Type B pancreatic cell (in vitro differentiated cells): ENCODE measurements around the gene PLPP6. TPM values are rescaled to one million over a fixed set of nuclear protein-coding genes. Genes with fewer than 3 reads are reported as not detected.
"Not testable (repeated sequence)": the region's sequence is repeated elsewhere in the genome, so short reads cannot be mapped to it uniquely, and the experiment has no call there.

Experiments
- DNase-seq: peaks from one replicate; pipeline ENCODE4 v3.0.0; 2021; ENCODE audit warnings: mixed read lengths; ENCODE audit not compliant: unreplicated experiment; ENCODE audit errors: extremely low spot score
- H3K27ac Mint-ChIP-seq: 2 replicates; pipeline ENCODE4 v1.8.0; 2021; ENCODE audit warnings: mild to moderate bottlenecking, mixed read lengths
- H3K27me3 Mint-ChIP-seq: 2 replicates; pipeline ENCODE4 v1.8.0; 2021; ENCODE audit warnings: mixed read lengths
- H3K36me3 Mint-ChIP-seq: 2 replicates; pipeline ENCODE4 v1.8.0; 2021; ENCODE audit warnings: mixed read lengths
- H3K4me1 Mint-ChIP-seq: one replicate; pipeline ENCODE4 v1.8.0; 2021; ENCODE audit warnings: mixed read lengths; ENCODE audit not compliant: unreplicated experiment
- H3K4me3 Mint-ChIP-seq: 2 replicates; pipeline ENCODE4 v1.8.0; 2021; ENCODE audit warnings: mild to moderate bottlenecking, mixed read lengths
- H3K9me3 Mint-ChIP-seq: 2 replicates; pipeline ENCODE4 v1.8.0; 2021; ENCODE audit warnings: mixed read lengths
- total RNA-seq: library from RNA; stranded (reverse); gene quantifications from 2 replicates; pipeline ENCODE4 v1.2.1, GENCODE V29; 2021; ENCODE audit warnings: low replicate concordance
- TF ChIP-seq, protein P1 (sequence below): fragments of 200-600 bp; sonication (generic); conservative IDR thresholded peaks from 2 replicates; pipeline ENCODE4 v1.5.0; 2021; ENCODE audit warnings: antibody characterized with exemption, mild to moderate bottlenecking

PLPP6 gene
- total RNA-seq, 1 donor from 2014 or later, result 12.2 TPM

DNA sequence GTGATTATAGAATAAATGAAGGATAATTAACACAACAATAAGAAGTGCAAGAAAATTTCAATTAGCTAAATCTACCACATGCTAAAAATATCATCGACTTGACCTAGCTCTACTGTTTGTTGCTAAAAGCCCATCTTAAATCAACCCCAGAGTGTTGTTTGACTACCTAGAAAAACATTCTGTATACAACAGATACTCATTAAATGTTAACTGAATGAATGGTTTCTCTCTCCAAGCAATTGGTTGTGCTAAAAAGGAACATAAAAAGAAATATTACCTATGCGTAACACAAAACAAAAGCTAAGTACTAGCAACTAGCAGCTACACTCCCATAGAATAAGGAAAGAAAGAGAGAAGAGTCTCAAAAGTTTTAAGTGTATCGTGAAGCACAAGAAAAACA is 5.5 kb upstream of the PLPP6 start:
- no peaks in the 10 kb centered on the region for H3K36me3 Mint-ChIP-seq
- no peaks in the 10 kb centered on the region for H3K27me3 Mint-ChIP-seq
- no peaks in the 10 kb centered on the region for H3K9me3 Mint-ChIP-seq
- no peak overlapping the region for H3K4me3 Mint-ChIP-seq
- no peak for DNase-seq
- TF ChIP-seq, protein P1, sequence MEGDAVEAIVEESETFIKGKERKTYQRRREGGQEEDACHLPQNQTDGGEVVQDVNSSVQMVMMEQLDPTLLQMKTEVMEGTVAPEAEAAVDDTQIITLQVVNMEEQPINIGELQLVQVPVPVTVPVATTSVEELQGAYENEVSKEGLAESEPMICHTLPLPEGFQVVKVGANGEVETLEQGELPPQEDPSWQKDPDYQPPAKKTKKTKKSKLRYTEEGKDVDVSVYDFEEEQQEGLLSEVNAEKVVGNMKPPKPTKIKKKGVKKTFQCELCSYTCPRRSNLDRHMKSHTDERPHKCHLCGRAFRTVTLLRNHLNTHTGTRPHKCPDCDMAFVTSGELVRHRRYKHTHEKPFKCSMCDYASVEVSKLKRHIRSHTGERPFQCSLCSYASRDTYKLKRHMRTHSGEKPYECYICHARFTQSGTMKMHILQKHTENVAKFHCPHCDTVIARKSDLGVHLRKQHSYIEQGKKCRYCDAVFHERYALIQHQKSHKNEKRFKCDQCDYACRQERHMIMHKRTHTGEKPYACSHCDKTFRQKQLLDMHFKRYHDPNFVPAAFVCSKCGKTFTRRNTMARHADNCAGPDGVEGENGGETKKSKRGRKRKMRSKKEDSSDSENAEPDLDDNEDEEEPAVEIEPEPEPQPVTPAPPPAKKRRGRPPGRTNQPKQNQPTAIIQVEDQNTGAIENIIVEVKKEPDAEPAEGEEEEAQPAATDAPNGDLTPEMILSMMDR, result no peak
- no peaks in the 10 kb centered on the region for H3K4me1 Mint-ChIP-seq
- no peak overlapping the region for H3K27ac Mint-ChIP-seq

- H3K4me1 Mint-ChIP-seq, result peaks cover 6% of the 10 kb centered on the region
- peaks cover 3% of the 10 kb centered on the region for H3K27me3 Mint-ChIP-seq
- no peaks in the 10 kb centered on the region for H3K36me3 Mint-ChIP-seq
- no peak overlapping the region for H3K4me3 Mint-ChIP-seq
- no peaks in the 10 kb centered on the region for H3K9me3 Mint-ChIP-seq
- no peak for DNase-seq
- TF ChIP-seq, protein P1, result no peak
- H3K27ac Mint-ChIP-seq, result no peak overlapping the region
These were observed 4.5 kb upstream of the PLPP6 start for GRCh38 chr9:4657426-4658159.

GRCh38 chr9:4660665-4661064 is 1.4 kb upstream of the PLPP6 start:
- DNase-seq, H3K4me3 Mint-ChIP-seq, H3K9me3 Mint-ChIP-seq, H3K27me3 Mint-ChIP-seq, H3K27ac Mint-ChIP-seq, H3K36me3 Mint-ChIP-seq: not testable (repeated sequence)
- H3K4me1 Mint-ChIP-seq, result peaks cover 25% of the 10 kb centered on the region

DNA sequence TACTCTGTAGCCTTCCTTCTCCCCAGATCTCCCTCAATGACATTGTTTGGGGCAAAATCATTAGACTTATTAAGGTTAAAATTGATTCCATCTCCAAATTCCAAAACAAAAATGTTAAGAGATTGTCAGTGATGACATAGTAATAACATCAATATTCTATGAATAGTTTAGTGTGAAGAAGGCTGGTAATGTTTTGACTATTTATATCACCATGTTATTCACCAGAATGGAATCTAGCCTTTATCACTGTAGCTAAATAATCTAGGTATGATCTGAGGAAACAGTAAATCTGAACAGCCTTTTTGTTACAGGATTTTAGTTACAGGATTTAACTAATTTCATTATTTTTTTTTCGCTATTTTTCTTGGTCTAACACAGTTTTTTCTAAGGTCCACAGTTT is 929 bp upstream of the PLPP6 start:
- no peaks in the 10 kb centered on the region for H3K9me3 Mint-ChIP-seq
- H3K36me3 Mint-ChIP-seq, result no peaks in the 10 kb centered on the region
- H3K27me3 Mint-ChIP-seq, result peaks cover 3% of the 10 kb centered on the region
- H3K27ac Mint-ChIP-seq, result no peak overlapping the region
- peak overlapping the region; percentile 90 for H3K4me3 Mint-ChIP-seq
- DNase-seq, result no peak
- TF ChIP-seq, protein P1, result no peak
- peaks cover 30% of the 10 kb centered on the region for H3K4me1 Mint-ChIP-seq

DNA sequence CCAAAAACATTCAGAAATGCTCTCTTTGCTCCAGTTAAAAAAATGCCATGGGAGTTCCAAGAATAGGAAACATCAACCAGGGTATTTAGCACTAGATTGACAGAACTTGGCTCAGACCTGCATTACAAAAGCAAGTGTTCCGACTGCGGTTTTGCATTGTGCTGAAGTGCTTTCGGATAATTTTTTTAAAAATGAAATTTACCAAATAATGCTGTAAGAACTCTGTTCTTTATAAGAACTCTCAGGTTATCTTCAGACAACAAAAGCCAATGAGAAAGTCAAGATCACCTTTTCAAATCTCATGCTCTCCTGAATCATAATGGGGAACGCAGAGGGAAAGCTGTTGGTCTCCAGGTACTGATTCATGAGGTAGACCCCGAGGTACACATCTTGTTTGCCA is 483 bp upstream of the PLPP6 start:
- no peak for DNase-seq
- H3K27me3 Mint-ChIP-seq, result peaks cover 3% of the 10 kb centered on the region
- no peaks in the 10 kb centered on the region for H3K36me3 Mint-ChIP-seq
- H3K9me3 Mint-ChIP-seq, result no peaks in the 10 kb centered on the region
- H3K4me1 Mint-ChIP-seq, result peaks cover 34% of the 10 kb centered on the region
- H3K27ac Mint-ChIP-seq, result peak overlapping the region; percentile 77
- TF ChIP-seq, protein P1, result no peak
- H3K4me3 Mint-ChIP-seq, result peak overlapping the region; percentile 90

DNA sequence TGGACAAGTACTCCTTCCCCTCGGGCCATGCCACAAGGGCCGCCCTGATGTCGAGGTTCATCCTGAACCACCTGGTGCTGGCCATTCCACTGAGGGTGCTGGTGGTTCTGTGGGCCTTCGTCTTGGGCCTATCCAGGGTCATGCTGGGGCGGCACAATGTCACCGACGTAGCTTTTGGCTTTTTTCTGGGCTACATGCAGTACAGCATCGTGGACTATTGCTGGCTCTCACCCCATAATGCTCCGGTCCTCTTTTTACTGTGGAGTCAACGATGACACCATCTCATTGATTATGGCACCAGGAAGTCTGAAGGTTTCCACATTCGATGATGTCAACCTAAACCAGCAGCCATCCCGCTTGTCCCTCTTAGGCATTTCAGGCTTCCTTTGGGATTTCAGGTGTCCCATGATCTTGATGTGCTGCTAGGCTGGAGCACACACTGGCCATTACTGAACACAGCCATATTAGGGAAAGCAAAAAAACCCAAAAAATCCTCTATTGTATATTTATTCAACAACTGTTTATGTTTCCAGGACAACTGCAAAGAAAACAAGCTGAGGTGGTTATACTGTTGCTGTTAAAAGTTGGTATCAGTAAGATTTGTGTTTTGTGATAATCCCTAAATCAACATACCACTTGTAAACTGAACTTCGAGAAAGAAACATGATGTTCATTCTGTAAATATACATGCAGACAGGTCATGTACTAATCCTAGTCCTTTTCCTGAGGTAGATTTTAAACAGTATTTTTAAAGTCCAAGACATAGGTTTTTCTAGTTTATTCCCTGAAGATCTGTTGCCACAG is 1.1 kb downstream of the PLPP6 start:
- H3K36me3 Mint-ChIP-seq, result no peaks in the 10 kb centered on the region
- DNase-seq, result no peak
- peaks cover 37% of the 10 kb centered on the region for H3K4me1 Mint-ChIP-seq
- H3K9me3 Mint-ChIP-seq, result no peaks in the 10 kb centered on the region
- peak overlapping the region; percentile 93 for H3K27ac Mint-ChIP-seq
- peak overlapping the region; percentile 90 for H3K4me3 Mint-ChIP-seq
- TF ChIP-seq, protein P1, result no peak
- H3K27me3 Mint-ChIP-seq, result peaks cover 3% of the 10 kb centered on the region
